GM23338 (cell line): ENCODE results near the gene POLDIP2.

ENCODE experiments used
- CTCF ChIP-seq, 2 experiments: fragments of 200-600 bp in 1 of 2; sonication (generic) in 1 of 2; conservative IDR thresholded peaks; 2 replicates each; pipeline versions ENCODE4 v1.5.1 to v1.6.1; 2016 to 2017; ENCODE audit warnings: antibody characterized with exemption in 2 of 2, low read depth in 2 of 2, mild to moderate bottlenecking in 2 of 2, moderate library complexity in 1 of 2
- EZH2 ChIP-seq: fragments of 200-600 bp; sonication (generic); IDR thresholded peaks from one replicate; pipeline ENCODE4 v1.8.0; 2017; ENCODE audit warnings: antibody characterized with exemption, mild to moderate bottlenecking, low read depth; ENCODE audit not compliant: unreplicated experiment

GRCh38 chr17:28306954-28307401 is 50.3 kb downstream of the POLDIP2 start:
- TF ChIP-seq CTCF (conservative IDR thresholded peaks at IDR 0.05; ENCODE audit: low read depth in 2 of 2) (no peak; a peak in 1 of 4 replicates), EZH2 (no peak)
